ENCODE data around the gene FSTL4. TPM values are rescaled to one million over a fixed set of nuclear protein-coding genes. Genes with fewer than 3 reads are reported as not detected.

The FSTL4 gene
- total and polyA plus RNA-seq, 4 donors = 0.02 to 0.18 TPM; not detected in 2

DNA sequence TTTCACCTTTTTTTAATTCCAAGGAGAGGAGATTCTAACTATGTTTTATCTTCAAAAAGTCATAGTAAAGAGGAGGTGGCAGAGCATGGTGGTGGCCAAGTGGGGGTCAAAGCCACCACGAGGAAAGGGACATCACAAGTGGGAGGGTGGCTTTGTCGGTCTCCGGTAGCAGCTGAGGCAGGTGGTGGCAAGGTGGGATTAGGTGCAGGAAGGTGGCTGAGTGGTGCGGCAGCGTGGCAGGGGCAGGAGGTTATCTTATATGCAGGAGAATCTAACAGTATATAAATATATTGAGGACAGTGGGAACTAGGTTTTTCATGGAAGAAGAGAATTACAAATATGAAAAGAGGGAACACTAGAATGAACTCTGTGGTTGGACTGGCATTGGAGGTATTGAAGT lies 196.8 kb downstream of the FSTL4 start (continued):
- TF ChIP-seq, protein P1, sequence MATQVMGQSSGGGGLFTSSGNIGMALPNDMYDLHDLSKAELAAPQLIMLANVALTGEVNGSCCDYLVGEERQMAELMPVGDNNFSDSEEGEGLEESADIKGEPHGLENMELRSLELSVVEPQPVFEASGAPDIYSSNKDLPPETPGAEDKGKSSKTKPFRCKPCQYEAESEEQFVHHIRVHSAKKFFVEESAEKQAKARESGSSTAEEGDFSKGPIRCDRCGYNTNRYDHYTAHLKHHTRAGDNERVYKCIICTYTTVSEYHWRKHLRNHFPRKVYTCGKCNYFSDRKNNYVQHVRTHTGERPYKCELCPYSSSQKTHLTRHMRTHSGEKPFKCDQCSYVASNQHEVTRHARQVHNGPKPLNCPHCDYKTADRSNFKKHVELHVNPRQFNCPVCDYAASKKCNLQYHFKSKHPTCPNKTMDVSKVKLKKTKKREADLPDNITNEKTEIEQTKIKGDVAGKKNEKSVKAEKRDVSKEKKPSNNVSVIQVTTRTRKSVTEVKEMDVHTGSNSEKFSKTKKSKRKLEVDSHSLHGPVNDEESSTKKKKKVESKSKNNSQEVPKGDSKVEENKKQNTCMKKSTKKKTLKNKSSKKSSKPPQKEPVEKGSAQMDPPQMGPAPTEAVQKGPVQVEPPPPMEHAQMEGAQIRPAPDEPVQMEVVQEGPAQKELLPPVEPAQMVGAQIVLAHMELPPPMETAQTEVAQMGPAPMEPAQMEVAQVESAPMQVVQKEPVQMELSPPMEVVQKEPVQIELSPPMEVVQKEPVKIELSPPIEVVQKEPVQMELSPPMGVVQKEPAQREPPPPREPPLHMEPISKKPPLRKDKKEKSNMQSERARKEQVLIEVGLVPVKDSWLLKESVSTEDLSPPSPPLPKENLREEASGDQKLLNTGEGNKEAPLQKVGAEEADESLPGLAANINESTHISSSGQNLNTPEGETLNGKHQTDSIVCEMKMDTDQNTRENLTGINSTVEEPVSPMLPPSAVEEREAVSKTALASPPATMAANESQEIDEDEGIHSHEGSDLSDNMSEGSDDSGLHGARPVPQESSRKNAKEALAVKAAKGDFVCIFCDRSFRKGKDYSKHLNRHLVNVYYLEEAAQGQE (IDR thresholded peaks at IDR 0.05) = no peak
- TF ChIP-seq SP1 (IDR thresholded peaks at IDR 0.05) (no peak), RXRA (IDR thresholded peaks at IDR 0.05) (no peak), RAD21 (IDR thresholded peaks at IDR 0.05) (no peak), HNF4A (conservative IDR thresholded peaks at IDR 0.05) (no peak), NR2F2 (IDR thresholded peaks at IDR 0.05) (no peak), EGR1 (IDR thresholded peaks at IDR 0.05; ENCODE audit: low read depth in 2 of 2) (no peak), YY1 (IDR thresholded peaks at IDR 0.05) (no peak), FOXA2 (IDR thresholded peaks at IDR 0.05) (no peak)
- TF ChIP-seq, protein P2, sequence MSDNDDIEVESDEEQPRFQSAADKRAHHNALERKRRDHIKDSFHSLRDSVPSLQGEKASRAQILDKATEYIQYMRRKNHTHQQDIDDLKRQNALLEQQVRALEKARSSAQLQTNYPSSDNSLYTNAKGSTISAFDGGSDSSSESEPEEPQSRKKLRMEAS (IDR thresholded peaks at IDR 0.05) = no peak
- TF ChIP-seq, protein P3, sequence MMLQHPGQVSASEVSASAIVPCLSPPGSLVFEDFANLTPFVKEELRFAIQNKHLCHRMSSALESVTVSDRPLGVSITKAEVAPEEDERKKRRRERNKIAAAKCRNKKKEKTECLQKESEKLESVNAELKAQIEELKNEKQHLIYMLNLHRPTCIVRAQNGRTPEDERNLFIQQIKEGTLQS (IDR thresholded peaks at IDR 0.05) = no peak

DNA sequence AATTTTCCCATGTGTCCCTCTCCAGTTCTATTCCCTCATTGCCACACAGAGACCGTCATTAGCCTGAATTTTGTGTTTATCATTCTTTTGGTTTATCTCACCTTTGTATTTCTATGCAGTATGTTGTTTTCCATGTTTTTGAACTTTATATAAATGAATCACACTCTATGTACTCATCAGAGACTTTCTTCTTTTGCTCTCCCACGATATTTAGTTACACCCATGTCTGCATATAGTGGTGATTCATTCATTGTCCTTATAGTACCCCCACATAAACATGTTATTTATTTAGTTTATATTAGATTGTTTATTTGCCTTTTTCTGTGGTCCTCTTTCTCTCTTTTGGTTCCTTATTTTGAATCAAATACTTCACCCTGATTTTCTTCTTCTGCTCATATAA lies 199.7 kb downstream of the FSTL4 start:
- WGBS = 69% methylated on average over 2 of the region's 2 CpGs

DNA sequence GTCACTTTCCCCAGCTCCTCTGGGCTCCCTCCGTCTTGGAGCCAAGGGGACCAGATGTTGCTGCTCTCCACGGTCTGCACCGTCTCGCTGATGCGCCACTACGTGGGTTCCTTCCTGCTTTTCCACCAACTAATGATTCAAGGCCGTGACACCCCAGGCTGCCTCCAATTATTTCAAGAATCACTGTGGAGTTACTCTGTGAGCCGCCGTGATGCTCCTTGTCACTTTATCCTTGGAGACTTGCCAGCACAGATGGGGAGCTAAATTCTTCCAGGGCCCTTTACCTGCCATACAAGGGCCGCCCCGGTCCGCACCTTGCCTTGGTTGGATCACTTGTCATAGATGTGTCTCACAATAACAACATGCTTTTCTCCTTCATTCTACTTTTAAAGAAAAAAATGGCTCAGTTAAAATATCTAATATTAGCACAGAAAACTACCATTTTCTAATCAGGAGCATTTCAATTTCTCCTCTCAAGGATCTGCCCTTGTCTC lies 202.0 kb downstream of the FSTL4 start:
- H3K4me1 ChIP-seq (ENCODE audit: control insufficient read depth in 4 of 4, insufficient read depth in 4 of 4, low read length in 3 of 4) = no peaks in the 10 kb centered on the region
- H3K9me3 ChIP-seq (ENCODE audit: control insufficient read depth in 4 of 4, low read length in 3 of 4) = no peaks in the 10 kb centered on the region
- no peaks in the 10 kb centered on the region for H3K36me3 ChIP-seq (ENCODE audit: control insufficient read depth in 4 of 4, insufficient read depth in 3 of 4, low read depth in 1 of 4, low read length in 3 of 4)
- no peak overlapping the region for H3K9ac ChIP-seq (ENCODE audit: low read depth in 1 of 2, low read length in 2 of 2)
- no peak overlapping the region for H3K4me3 ChIP-seq (ENCODE audit: low read depth in 1 of 3, low read length in 3 of 3)
- peak; percentile 16 for DNase-seq (ENCODE audit: low spot score)
- no peaks in the 10 kb centered on the region for H3K27me3 ChIP-seq (ENCODE audit: control insufficient read depth in 4 of 4, insufficient read depth in 4 of 4, low read length in 3 of 4)
- H3K27ac ChIP-seq (ENCODE audit: low read depth in 1 of 2, low read length in 2 of 2) = no peak overlapping the region
- 89% methylated on average over 12 of the region's 12 CpGs for WGBS
- TF ChIP-seq, protein P2 (IDR thresholded peaks at IDR 0.05) = no peak
- TF ChIP-seq, protein P3 (IDR thresholded peaks at IDR 0.05) = no peak
- TF ChIP-seq RXRA (IDR thresholded peaks at IDR 0.05) = no peak
- TF ChIP-seq, protein P4, sequence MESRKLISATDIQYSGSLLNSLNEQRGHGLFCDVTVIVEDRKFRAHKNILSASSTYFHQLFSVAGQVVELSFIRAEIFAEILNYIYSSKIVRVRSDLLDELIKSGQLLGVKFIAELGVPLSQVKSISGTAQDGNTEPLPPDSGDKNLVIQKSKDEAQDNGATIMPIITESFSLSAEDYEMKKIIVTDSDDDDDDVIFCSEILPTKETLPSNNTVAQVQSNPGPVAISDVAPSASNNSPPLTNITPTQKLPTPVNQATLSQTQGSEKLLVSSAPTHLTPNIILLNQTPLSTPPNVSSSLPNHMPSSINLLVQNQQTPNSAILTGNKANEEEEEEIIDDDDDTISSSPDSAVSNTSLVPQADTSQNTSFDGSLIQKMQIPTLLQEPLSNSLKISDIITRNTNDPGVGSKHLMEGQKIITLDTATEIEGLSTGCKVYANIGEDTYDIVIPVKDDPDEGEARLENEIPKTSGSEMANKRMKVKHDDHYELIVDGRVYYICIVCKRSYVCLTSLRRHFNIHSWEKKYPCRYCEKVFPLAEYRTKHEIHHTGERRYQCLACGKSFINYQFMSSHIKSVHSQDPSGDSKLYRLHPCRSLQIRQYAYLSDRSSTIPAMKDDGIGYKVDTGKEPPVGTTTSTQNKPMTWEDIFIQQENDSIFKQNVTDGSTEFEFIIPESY (IDR thresholded peaks at IDR 0.05) = no peak
- TF ChIP-seq YY1 (IDR thresholded peaks at IDR 0.05) = no peak
- TF ChIP-seq, protein P1 (IDR thresholded peaks at IDR 0.05) = no peak
- no peak for TF ChIP-seq EGR1 (IDR thresholded peaks at IDR 0.05; ENCODE audit: low read depth in 2 of 2)
- no peak for TF ChIP-seq JUND (IDR thresholded peaks at IDR 0.05)
- TF ChIP-seq HNF4A (conservative IDR thresholded peaks at IDR 0.05) = no peak

More for the DNA sequence above, 199.7 kb downstream of the FSTL4 start:
- no peak overlapping the region for H3K4me3 ChIP-seq (ENCODE audit: low read depth in 1 of 3, low read length in 3 of 3)
- H3K4me1 ChIP-seq (ENCODE audit: control insufficient read depth in 4 of 4, insufficient read depth in 4 of 4, low read length in 3 of 4) = no peaks in the 10 kb centered on the region
- peaks cover 0 to 2% (median under 1%) of the 10 kb centered on the region in 4 donors for H3K27me3 ChIP-seq (ENCODE audit: control insufficient read depth in 4 of 4, insufficient read depth in 4 of 4, low read length in 3 of 4)
- no peak overlapping the region for H3K9ac ChIP-seq (ENCODE audit: low read depth in 1 of 2, low read length in 2 of 2)
- TF ChIP-seq RXRA (IDR thresholded peaks at IDR 0.05) (no peak), HNF4G (IDR thresholded peaks at IDR 0.05) (no peak), HNF4A (conservative IDR thresholded peaks at IDR 0.05) (no peak)
- TF ChIP-seq, protein P2 (IDR thresholded peaks at IDR 0.05) = no peak
- TF ChIP-seq, protein P4 (IDR thresholded peaks at IDR 0.05) = no peak
- H3K36me3 ChIP-seq (ENCODE audit: control insufficient read depth in 4 of 4, insufficient read depth in 3 of 4, low read depth in 1 of 4, low read length in 3 of 4) = no peaks in the 10 kb centered on the region
- H3K9me3 ChIP-seq (ENCODE audit: control insufficient read depth in 4 of 4, low read length in 3 of 4) = no peaks in the 10 kb centered on the region
- DNase-seq (ENCODE audit: low spot score) = no peak
- no peak overlapping the region for H3K27ac ChIP-seq (ENCODE audit: low read depth in 1 of 2, low read length in 2 of 2)

Measured in liver (tissue), 9 donors.